Stimulated activated CD8-positive, alpha-beta memory T cell treated with anti-CD3 and anti-CD28 coated beads, Interleukin-12 subunit alpha, Interleukin-12 subunit beta, amount 100 ng/mL, for 24 hours (primary cell): ENCODE data around the gene GTF2A2.
A peak's percentile ranks its signal among the peaks of the same experiment; 100 is the strongest.
"Not testable (repeated sequence)": the region's sequence is repeated elsewhere in the genome, so short reads cannot be mapped to it uniquely, and the experiment has no call there.

ENCODE experiments used
- DNase-seq: peaks from one replicate; pipeline ENCODE4 v3.0.0-alpha.2; 2020; ENCODE audit errors: extremely low read depth

Gene GTF2A2

DNA sequence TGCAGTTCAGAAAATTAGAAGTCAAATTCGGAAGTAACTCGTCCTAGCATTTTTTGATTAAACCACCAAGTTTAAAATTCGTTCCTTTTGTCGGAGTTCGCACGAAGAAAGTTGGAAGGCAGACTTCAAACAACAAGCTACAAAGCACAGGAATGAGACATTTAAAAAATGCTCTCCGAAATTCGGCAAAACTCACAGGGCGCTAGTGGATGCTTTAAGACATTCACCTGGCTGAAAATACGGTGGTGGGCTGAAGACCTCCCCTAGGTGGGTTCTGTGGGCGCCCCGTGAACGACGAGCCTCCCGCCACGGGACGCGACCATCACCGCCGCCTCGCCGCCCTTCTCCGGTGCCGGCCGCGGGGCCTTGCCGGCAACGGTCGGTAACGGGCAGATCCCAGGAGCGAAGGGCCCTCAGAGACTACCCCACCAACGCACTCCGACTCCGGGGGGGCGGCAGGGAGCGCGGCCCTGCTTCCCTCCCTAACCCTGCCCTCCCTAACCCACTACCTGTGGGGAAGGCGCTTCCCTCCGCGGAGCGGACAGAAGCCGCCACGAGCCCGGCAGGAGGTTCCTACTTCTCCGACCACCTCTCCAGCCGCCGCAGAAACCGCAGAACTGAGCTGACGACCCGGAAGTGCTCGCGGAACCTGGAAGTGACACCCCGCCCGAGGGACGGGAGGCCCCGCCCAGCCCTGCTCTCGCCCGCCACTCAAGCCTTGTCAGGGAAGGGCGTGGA is at the start of gene GTF2A2:
Gene GTF2A2, minus strand, starts transcription at position 619 of the 738 bp plus-strand sequence. CDS start 5,238 bp downstream, outside the sequence.
- DNase-seq = peak; percentile 90

DNA sequence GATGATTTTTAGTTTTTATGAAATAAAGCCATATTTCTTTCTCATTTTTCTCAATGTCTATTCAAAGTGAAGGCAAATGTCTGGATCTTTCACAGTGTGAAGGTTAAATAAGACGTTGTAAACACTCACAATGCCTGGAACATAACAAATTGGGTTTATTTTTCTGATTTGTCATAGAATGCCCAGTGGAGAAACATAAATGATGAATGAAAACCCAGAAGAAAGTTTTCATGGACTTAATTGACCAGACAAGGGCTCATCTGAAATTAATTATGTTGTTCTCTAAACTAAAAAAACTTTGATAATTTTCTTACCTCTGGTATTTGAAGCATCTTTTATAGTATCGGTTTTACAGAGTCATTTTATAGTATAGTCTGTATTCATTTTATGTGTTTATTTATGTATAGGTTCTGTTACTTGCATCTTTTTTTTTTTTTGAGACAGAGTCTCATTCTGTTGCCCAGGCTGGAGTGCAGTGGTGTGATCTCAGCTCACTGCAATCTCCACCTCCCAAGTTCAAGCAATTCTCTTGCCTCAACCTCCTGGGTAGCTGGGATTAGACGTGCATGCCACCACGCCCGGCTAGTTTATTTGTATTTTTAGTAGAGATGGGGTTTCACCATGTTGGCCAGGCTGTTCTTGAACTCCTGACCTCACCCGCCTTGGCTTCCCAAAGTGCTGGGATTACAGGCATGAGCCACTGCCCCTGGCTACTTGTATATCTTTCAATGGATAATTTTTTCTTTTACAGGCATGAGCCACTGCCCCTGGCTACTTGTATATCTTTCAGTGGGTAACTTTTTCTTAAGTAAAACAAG is 46.9 kb upstream of the GTF2A2 start:
- DNase-seq = no peak

DNA sequence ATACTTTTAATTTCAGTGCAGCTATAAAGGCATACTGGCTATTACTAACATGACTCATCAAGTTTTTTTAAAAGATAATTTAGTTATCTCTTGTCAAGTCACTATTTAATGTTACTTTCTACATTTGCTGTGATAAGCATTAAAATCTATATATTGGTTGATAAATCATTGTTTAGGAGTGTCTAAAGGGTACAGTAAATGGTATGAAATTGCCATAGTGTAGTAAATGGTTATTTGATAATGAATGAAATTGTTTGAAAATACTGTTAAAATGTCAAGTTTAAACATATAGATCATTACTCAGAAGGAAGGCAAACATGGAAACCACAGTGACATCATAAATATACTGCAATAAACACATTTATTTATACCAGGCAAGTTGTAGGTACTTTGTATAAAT is 45.0 kb upstream of the GTF2A2 start:
- DNase-seq = no peak

- no peak for DNase-seq
Measured at GRCh38 chr15:59701880-59702279, 44.6 kb upstream of the GTF2A2 start.

DNA sequence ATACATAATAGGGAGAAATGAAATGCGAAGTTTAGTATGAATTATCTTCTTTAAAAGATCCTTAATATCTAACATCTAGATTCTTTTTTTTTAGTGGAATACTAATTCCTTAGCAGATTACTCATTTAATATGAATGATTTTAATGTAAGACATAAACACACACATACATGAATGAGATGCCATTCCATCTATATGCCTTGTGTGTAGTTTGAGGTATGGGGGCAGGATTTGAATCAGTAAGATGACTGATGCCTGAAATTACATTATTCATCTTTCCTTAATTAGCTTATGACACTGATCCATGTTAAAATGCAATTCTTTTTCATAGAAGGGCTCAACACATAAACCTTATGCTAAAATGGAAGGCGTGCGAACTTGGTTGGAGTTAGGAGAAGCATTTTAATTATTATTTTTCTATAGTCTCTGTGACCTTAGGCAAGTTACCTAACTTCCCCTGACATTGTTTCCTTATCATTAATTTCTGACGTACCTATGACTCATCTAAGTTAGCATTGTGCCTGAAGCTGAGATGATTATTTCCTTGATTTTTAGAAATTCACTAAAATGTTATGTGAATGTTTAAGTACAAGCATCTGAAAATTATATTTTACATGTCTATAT is 42.6 kb upstream of the GTF2A2 start:
- DNase-seq = no peak

DNA sequence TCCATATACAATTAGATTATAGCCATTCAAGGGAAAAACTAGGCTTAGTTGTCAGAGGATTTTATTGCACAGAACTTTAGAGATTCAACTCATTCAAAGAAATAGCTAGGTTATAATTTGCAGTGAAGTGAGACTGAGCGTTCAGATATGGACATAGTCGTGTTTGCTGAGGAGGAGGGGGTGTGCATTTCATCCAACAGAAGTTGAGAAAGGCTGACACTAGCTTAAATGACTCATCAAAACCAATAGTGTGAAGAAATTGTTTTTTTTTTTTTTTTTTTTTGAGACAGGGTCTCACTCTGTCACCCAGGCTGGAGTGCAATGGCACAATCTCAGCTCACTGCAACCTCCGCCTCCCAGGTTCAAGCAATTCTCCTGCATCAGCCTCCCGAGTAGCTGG is 40.8 kb upstream of the GTF2A2 start:
- not testable (repeated sequence) for DNase-seq

DNA sequence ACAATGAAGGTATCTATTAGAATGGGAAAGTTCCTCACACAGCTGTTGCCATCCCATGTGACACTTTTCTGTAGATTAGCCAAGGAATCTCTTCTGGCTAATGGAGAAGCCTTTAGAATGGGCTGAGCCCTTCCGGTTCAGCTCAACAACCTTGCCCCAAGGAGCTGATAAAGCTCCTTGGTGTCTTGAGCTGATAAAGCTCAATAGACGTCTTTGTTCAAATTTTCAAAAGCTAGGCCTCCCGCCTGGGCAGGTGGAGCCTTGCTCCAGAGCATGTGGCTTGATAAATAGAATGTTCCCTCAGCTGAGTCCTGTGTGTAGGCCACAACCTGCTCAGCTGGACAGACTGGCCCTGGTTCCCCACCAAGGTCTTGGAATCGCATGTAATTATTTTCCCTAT is 39.0 kb upstream of the GTF2A2 start:
- no peak for DNase-seq

DNA sequence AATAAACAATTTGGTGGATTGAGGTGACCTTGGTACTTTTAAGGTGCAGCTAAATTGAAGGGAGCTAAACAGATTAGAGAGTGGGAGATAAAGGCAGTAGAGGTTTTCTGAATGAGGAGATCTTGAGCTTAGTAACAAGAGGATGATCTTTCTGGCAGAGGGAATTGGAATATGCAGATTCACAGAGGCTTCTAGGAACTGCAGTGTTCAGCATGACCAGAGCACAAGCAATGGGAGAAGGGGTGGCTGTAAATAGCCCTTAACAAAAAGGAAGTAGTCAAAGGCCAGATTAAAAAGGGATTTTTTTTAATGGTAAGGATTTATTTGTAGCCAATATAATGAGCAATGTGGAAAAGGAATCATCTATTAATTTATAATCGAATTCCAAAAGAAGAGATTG is 37.5 kb upstream of the GTF2A2 start:
- DNase-seq = no peak

- DNase-seq = no peak
Measured at GRCh38 chr15:59691194-59691805, 34.0 kb upstream of the GTF2A2 start.

- DNase-seq = no peak
Measured at GRCh38 chr15:59689626-59690236, 32.4 kb upstream of the GTF2A2 start.

DNA sequence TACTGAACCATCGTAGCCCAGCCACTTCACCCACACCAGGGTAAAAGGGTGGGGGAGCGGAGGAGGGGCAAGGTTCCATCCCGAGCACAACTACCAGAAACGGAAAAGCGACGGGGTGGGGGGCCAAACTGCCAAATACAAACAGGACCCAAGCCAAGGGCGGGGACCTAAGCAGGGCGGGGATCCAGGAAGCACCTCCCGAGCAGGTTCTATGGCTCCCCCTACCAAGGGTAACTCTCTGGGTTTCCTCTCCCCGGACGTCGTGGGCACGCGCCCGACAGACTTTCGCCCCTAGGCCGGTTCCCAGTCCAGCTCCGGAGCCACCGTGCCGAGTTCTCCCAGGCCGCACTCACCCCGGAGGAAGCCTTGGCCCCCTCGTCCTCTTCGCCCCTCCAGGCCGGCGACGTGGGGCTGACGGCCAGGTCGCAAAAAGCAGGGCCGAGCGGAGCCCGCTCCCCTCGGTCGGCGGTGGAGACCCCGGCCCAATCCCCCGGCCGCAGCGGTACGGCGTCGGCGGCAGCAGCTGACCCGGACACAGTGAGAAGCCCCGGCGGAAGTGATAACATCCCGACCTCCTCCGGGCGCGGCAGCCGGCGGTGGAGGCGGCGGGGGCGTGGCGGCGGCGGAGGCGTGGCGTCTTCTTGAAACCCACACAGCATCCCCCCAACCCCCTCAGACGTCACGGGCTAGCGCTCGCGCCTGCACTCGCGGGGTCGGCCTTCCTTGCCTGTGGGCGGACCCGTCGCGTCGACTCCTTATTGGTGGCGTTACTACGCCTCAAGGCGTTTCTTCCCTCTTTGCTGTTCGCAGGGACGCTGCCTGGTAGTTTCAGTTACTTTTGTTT is 31.7 kb upstream of the GTF2A2 start, which contains the start of gene BNIP2:
Gene BNIP2, minus strand, starts transcription at position 539 of the 844 bp plus-strand sequence. CDS start 6,863 bp downstream, outside the sequence.
- peak; percentile 95 for DNase-seq

DNA sequence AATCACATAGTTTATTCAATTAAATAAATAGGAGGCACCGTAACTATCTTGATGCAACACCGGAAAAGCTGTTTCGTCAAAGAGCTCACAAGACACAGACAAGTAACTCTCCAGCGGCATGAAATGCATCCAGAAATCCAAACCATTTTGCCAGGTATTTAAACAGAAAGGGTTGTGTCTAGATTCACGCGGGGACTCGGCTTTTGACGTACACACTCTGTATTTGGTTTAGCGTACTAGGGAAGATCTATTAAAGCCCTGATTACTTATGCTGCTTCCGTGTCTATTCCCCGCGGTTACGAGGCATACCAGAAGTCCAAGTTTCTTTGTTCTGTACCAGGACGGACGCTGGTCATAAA is 31.1 kb upstream of the GTF2A2 start:
- no peak for DNase-seq

DNA sequence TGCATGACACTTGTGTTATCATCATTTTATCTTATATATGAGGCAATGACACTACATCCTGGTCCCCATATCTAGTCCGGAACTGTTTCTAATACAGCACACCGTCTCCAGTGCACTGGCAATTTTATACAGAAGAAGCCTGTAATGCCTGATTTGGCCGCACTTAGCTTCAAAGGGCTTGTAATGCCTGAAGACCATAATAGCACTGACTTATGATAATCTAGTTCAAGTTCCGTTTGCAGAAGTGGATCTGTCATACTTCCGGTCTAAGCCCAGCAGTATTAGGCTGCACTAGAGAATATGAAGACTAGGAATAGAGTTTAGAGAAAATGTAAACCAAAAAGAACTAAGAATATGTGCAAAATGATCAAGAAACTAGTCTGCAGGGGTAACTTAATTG is 30.5 kb upstream of the GTF2A2 start:
- no peak for DNase-seq

DNA sequence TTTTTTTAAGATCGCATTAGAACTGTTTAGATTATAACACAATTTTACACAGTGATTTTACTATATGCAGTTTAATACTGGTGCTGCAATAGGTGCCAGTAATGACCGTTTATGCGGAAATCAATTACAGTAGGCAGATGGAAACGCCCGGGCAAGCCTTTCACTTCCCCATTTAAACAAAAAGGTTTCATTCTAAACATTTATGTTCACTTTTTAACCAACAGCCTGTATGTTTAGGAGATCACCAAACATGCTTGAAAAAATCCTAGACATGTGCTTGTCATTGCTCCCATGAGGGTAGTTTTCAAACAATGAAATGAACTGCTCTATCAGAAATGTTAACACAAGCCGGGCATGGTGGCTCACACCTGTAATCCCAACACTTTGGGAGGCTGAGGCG is 29.1 kb upstream of the GTF2A2 start:
- no peak for DNase-seq

- no peak for DNase-seq
Measured at GRCh38 chr15:59685737-59686297, 28.5 kb upstream of the GTF2A2 start.

GRCh38 chr15:59680870-59681269 is 23.6 kb upstream of the GTF2A2 start:
- no peak for DNase-seq

- DNase-seq = no peak
Measured at GRCh38 chr15:59680346-59680745, 23.0 kb upstream of the GTF2A2 start.

DNA sequence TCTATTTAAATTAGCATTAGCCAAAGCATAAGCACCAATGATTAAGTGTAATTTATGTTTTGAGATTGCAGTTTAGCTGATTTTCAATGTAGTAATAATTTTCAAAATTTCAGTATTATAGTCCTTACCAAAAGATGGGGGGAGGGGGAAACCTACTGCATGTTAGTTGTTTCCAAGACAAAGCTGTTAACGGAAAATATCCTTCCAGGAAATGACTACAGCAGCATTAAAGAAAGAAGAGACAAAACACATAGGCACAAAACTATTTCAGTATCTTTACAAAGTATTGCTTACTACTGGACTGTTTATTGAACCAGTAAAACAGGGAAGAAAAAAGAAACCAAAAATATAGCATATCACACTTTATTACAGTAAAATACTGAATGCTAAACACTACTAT is 21.3 kb upstream of the GTF2A2 start:
- DNase-seq = no peak

- DNase-seq = no peak
Measured at GRCh38 chr15:59678172-59678571, 20.9 kb upstream of the GTF2A2 start.

- no peak for DNase-seq
Measured at GRCh38 chr15:59676565-59676964, 19.2 kb upstream of the GTF2A2 start.
